ENCODE results near the gene DDB1. TPM values are rescaled to one million over a fixed set of nuclear protein-coding genes. Genes with fewer than 3 reads are reported as not detected.
A peak's percentile ranks its signal among the peaks of the same experiment; 100 is the strongest.
"Not testable (repeated sequence)": the region's sequence is repeated elsewhere in the genome, so short reads cannot be mapped to it uniquely, and the experiment has no call there.

The DDB1 gene
- total and polyA plus RNA-seq, 5 experiments from 2014 or later = 105 to 184 (median 125) TPM

GRCh38 chr11:61270354-61271076 lies 62.4 kb downstream of the DDB1 start:
- H3K27ac Mint-ChIP-seq = no peak overlapping the region
- no peak for DNase-seq
- POLR2A ChIA-PET = no interaction called here

GRCh38 chr11:61268588-61269250 lies 64.2 kb downstream of the DDB1 start:
- Mint-ChIP-seq H3K4me3 (no peak overlapping the region), H3K27me3 (peaks cover 0 to 1% (median 0%) of the 10 kb centered on the region in 5 donors), H3K9me3 (no peaks in the 10 kb centered on the region), H3K4me1 (no peaks in the 10 kb centered on the region), H3K36me3 (no peaks in the 10 kb centered on the region), H3K27ac (peak overlapping the region in 1 of 10 donors; percentile 75)
- POLR2A ChIA-PET = no interaction called here
- no peak for ATAC-seq
- no peak for DNase-seq

More at GRCh38 chr11:61270354-61271076, 62.4 kb downstream of the DDB1 start:
- ATAC-seq = no peak
- no peaks in the 10 kb centered on the region for H3K36me3 Mint-ChIP-seq
- peaks cover 0 to 1% (median 0%) of the 10 kb centered on the region in 5 donors for H3K27me3 Mint-ChIP-seq
- H3K4me3 Mint-ChIP-seq = no peak overlapping the region
- H3K4me1 Mint-ChIP-seq = no peaks in the 10 kb centered on the region
- H3K9me3 Mint-ChIP-seq = no peaks in the 10 kb centered on the region

DNA sequence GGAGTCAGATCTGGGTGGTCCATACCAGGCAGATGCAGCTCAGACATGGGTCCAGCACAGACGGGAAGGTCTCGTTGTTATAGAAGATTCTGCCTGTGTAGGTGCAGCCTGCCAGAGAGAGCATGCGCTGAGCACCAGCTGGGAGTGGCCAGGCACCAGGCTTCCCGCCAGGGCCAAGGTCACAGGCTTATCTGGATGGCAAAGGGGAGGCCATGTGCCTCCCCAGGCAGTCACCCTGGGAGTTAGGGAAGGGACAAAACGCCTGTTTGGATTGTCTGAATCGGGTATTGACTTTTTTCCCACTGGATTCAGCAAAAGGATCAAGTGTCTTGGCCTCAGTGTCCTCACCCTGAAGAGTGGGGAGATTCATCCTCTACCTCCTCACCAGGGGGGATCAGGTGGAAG lies 65.5 kb downstream of the DDB1 start:
- Mint-ChIP-seq H3K4me3 (no peak overlapping the region), H3K27me3 (peaks cover 0 to 1% (median 0%) of the 10 kb centered on the region in 5 donors), H3K4me1 (no peaks in the 10 kb centered on the region), H3K36me3 (no peaks in the 10 kb centered on the region), H3K27ac (peak overlapping the region in 2 of 10 donors; percentile 9 to 62), H3K9me3 (no peaks in the 10 kb centered on the region)
- no peak for ATAC-seq
- DNase-seq = no peak
- POLR2A ChIA-PET = no interaction called here

DNA sequence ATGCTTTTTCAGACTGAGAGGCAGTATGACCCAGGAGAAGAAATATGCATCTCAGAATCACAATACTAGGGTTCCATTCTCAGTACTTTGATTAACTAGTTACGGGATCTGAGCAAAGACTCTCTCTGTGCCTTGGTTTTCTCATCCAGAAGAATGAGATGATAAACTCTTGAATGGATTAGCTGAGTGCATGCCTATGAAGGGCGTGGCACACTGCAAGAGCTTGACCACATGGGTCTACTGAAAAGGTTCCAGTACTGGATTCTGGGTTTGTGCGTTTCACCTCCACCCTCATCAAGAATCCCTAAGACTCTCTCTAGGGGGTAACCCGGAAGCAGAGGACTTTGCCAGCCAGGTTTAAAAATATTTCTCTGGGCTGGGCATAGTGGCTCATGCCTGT lies 66.3 kb downstream of the DDB1 start:
- Mint-ChIP-seq H3K36me3 (no peaks in the 10 kb centered on the region), H3K27me3 (peaks cover 0 to 1% (median 0%) of the 10 kb centered on the region in 5 donors), H3K4me1 (no peaks in the 10 kb centered on the region), H3K9me3 (no peaks in the 10 kb centered on the region), H3K27ac (no peak overlapping the region), H3K4me3 (no peak overlapping the region)
- POLR2A ChIA-PET = no interaction called here
- ATAC-seq = no peak
- DNase-seq = no peak

DNA sequence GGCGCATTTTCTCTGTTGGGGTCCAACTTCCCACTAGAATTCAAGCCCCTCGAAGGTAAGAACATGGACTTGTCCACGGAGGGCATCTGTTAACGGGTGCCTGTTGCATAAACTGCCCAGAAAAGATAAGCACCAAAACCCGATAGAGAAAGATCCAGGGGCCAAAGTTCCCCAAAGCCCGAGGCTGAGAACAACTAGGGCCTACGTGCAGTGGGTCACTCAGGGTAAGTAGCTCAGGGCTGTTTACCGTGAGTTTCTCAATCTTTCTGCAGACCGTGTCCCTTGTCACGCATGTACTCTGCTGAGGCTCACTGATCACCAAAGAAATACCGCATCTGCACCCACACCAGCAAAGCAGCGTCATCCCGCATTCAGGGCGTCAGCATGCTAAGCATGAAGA lies 67.5 kb downstream of the DDB1 start:
- POLR2A ChIA-PET = no interaction called here
- no peaks in the 10 kb centered on the region for H3K4me1 Mint-ChIP-seq
- DNase-seq = no peak
- H3K36me3 Mint-ChIP-seq = no peaks in the 10 kb centered on the region
- H3K4me3 Mint-ChIP-seq = no peak overlapping the region
- H3K9me3 Mint-ChIP-seq = no peaks in the 10 kb centered on the region
- H3K27me3 Mint-ChIP-seq = no peaks in the 10 kb centered on the region
- ATAC-seq = no peak
- no peak overlapping the region for H3K27ac Mint-ChIP-seq

DNA sequence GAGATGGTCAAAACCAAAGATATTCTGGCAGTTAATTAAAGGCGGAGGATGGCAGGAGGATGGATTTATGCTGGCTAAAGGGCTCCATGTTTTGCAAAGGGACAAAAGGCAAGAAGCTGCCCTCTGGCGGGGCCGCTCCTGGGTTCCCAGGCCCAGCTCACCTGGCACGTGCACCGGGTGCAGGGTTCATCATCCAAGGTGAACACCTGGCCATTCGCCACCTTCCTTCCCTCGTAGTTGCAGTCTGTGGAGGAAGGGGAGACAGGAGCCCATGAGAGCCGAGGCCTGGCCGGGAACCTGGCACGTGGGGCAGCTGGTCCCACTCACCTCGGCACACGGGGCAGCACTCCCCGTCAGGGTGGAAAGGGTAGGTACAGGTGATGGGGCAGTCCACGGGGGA lies 68.1 kb downstream of the DDB1 start:
- H3K9me3 Mint-ChIP-seq = no peaks in the 10 kb centered on the region
- no peaks in the 10 kb centered on the region for H3K27me3 Mint-ChIP-seq
- H3K4me3 Mint-ChIP-seq = no peak overlapping the region
- H3K4me1 Mint-ChIP-seq = no peaks in the 10 kb centered on the region
- no peak overlapping the region for H3K27ac Mint-ChIP-seq
- DNase-seq (no peak), ATAC-seq (no peak)
- POLR2A ChIA-PET = no interaction called here
- no peaks in the 10 kb centered on the region for H3K36me3 Mint-ChIP-seq

GRCh38 chr11:61264371-61264770 lies 68.5 kb downstream of the DDB1 start:
- no peak overlapping the region for H3K27ac Mint-ChIP-seq
- H3K27me3 Mint-ChIP-seq = no peaks in the 10 kb centered on the region
- DNase-seq (no peak), ATAC-seq (no peak)
- no peaks in the 10 kb centered on the region for H3K36me3 Mint-ChIP-seq
- H3K4me3 Mint-ChIP-seq = no peak overlapping the region
- no peaks in the 10 kb centered on the region for H3K4me1 Mint-ChIP-seq
- no peaks in the 10 kb centered on the region for H3K9me3 Mint-ChIP-seq
- POLR2A ChIA-PET = no interaction called here

- no peaks in the 10 kb centered on the region for H3K36me3 Mint-ChIP-seq
- H3K4me1 Mint-ChIP-seq = no peaks in the 10 kb centered on the region
- H3K9me3 Mint-ChIP-seq = no peaks in the 10 kb centered on the region
- no peak overlapping the region for H3K27ac Mint-ChIP-seq
- H3K4me3 Mint-ChIP-seq = no peak overlapping the region
- H3K27me3 Mint-ChIP-seq = no peaks in the 10 kb centered on the region
- POLR2A ChIA-PET = no interaction called here
- DNase-seq (no peak), ATAC-seq (no peak)
Measured at GRCh38 chr11:61259363-61259762, 73.5 kb downstream of the DDB1 start.

- no peak for DNase-seq
- Mint-ChIP-seq H3K9me3 (no peaks in the 10 kb centered on the region), H3K36me3 (no peaks in the 10 kb centered on the region), H3K27me3 (no peaks in the 10 kb centered on the region), H3K27ac (no peak overlapping the region), H3K4me1 (no peaks in the 10 kb centered on the region), H3K4me3 (no peak overlapping the region)
- POLR2A ChIA-PET = no interaction called here
- ATAC-seq = no peak
Measured at GRCh38 chr11:61258546-61258945, 74.4 kb downstream of the DDB1 start.

DNA sequence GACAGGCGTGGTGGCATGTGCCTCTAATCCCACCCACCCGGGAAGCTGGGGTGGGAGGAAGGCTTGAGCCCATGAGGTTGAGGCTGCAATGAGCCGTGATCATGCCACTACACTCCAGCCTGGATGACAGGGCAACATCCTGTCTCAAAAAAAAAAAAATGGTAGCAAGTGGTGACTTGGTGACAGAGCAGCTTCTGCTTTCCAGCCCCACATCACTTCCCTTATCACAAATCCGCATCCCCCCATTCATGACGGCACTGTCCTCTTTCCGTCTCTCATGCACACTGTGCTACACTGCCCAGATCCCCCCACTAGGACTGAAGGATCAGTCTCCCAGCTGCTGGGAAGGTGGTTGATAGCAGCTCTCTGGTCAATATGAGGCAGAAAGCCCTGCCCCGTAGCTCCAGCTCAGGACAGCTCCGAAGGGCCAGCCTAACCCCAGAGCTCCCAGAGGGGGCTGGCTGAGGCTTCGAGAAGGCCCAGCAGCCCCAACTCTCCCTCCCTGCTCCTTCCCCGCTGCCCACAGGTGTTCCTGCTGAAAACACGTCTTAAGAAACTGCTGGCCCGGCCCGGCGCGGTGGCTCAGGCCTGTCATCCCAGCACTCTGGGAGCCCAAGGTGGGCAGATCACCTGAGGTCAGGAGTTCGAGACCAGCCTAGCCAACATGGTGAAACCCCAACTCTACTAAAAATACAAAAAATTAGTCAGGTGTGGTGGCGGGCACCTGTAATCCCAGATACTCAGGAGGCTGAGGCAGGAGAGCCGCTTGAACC lies 76.0 kb downstream of the DDB1 start:
- DNase-seq (no peak), ATAC-seq (no peak)
- Mint-ChIP-seq H3K36me3 (no peaks in the 10 kb centered on the region), H3K9me3 (no peaks in the 10 kb centered on the region), H3K27ac (peak overlapping the region in 1 of 10 donors; percentile 67), H3K27me3 (no peaks in the 10 kb centered on the region), H3K4me3 (no peak overlapping the region), H3K4me1 (no peaks in the 10 kb centered on the region)
- POLR2A ChIA-PET = interaction anchor here (1.1 kb wide), 1 partner anchor 76 kb away, joined by 3 read pairs; the partner anchor contains the start of genes DDB1 and TKFC

GRCh38 chr11:61254403-61255025 lies 78.4 kb downstream of the DDB1 start:
- H3K27ac Mint-ChIP-seq = no peak overlapping the region
- no peaks in the 10 kb centered on the region for H3K4me1 Mint-ChIP-seq
- no peaks in the 10 kb centered on the region for H3K9me3 Mint-ChIP-seq
- no peaks in the 10 kb centered on the region for H3K36me3 Mint-ChIP-seq
- H3K4me3 Mint-ChIP-seq = no peak overlapping the region
- ATAC-seq = peak; percentile 79 to 95
- no peaks in the 10 kb centered on the region for H3K27me3 Mint-ChIP-seq
- POLR2A ChIA-PET = no interaction called here
- DNase-seq = peak; percentile 37 to 76 (median 53)

- POLR2A ChIA-PET, ATAC-seq, H3K9me3 Mint-ChIP-seq, DNase-seq, H3K27ac Mint-ChIP-seq, H3K27me3 Mint-ChIP-seq, H3K4me1 Mint-ChIP-seq, H3K4me3 Mint-ChIP-seq, H3K36me3 Mint-ChIP-seq: not testable (repeated sequence)
Measured at GRCh38 chr11:61252332-61252731, 80.6 kb downstream of the DDB1 start.

Measured in naive thymus-derived CD8-positive, alpha-beta T cell (primary cell).